ENCODE measurements around the gene RBP4. TPM values are rescaled to one million over a fixed set of nuclear protein-coding genes. Genes with fewer than 3 reads are reported as not detected.

The RBP4 gene
- total RNA-seq, 1 donor from 2014 or later: 18.6 TPM

- no peak overlapping the region for H3K4me3 ChIP-seq
- intact Hi-C loops (cut with DNase I): no loop called here
- no peak overlapping the region for H3K27ac ChIP-seq
- H3K27me3 ChIP-seq: peaks cover 12% of the 10 kb centered on the region
- no peaks in the 10 kb centered on the region for H3K9me3 ChIP-seq
- DNase-seq (no peak), ATAC-seq (no peak)
- H3K4me1 ChIP-seq: peaks cover 4% of the 10 kb centered on the region
- TF ChIP-seq, protein P1, sequence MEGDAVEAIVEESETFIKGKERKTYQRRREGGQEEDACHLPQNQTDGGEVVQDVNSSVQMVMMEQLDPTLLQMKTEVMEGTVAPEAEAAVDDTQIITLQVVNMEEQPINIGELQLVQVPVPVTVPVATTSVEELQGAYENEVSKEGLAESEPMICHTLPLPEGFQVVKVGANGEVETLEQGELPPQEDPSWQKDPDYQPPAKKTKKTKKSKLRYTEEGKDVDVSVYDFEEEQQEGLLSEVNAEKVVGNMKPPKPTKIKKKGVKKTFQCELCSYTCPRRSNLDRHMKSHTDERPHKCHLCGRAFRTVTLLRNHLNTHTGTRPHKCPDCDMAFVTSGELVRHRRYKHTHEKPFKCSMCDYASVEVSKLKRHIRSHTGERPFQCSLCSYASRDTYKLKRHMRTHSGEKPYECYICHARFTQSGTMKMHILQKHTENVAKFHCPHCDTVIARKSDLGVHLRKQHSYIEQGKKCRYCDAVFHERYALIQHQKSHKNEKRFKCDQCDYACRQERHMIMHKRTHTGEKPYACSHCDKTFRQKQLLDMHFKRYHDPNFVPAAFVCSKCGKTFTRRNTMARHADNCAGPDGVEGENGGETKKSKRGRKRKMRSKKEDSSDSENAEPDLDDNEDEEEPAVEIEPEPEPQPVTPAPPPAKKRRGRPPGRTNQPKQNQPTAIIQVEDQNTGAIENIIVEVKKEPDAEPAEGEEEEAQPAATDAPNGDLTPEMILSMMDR (IDR thresholded peaks at IDR 0.05): no peak
- H3K36me3 ChIP-seq: no peaks in the 10 kb centered on the region
Observed at GRCh38 chr10:93596539-93596938, 4.5 kb downstream of the RBP4 start.

DNA sequence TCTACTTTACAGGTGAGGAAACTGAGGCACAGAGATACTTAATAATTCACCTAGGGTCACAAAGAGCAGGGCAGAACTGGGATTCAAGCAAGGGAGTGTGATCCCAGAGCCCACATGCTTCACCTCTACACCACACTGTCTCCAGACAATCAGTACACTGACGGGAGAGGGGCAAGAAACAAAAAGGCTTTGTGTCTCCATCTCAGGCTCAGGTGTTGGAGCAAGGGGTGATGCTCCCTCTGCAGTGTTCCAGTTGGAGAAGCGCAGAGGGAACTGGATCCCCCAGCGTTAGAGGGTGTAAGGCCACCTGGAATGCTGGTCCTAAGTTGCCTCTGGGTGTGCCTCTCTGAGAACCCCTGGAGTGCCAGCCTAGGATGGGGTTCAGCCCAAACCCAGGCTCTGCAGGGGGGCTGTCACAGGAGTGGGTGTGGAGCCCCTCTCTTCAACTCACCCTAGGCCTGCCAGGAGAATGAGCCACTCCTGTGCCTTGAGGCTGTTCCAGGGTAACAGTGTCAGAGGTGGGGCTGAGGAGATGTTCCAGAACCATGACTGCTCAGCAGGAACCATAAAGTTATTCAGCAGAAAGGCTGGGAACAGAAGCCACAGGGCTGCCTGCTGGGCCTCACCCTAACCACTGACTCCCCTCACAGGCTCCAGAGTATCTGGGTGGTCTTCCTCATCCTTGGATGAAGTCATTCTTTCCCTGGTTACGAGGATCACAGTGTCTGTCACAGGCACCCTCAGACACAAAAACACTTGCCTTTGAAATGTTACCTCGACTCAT is 5.5 kb downstream of the RBP4 start:
- ATAC-seq (no peak), DNase-seq (no peak)
- intact Hi-C loops (cut with DNase I): no loop called here
- Histone ChIP-seq H3K27ac (no peak overlapping the region), H3K4me1 (no peaks in the 10 kb centered on the region), H3K36me3 (no peaks in the 10 kb centered on the region), H3K9me3 (no peaks in the 10 kb centered on the region), H3K27me3 (peaks cover 5% of the 10 kb centered on the region), H3K4me3 (no peak overlapping the region)
- TF ChIP-seq, protein P1 (IDR thresholded peaks at IDR 0.05): no peak

DNA sequence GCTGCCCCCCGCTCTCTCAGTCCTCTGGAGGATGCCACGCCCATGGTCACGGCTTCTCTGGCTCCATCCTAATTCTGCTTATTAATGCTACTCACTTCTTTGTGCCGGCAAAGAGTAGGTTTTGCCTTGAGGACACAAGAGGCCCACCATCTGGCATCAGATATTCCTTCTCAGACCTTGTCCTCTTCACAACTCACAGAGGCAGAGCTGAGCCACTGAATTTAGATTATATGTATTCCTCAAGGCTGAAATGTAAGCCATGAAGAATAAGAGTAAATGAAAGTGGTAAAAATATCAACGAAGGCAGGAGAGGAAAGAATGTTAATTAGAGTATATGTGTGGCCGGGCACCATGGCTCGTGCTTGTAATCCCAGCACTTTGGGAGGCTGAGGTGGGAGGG is 6.5 kb downstream of the RBP4 start:
- Histone ChIP-seq H3K9me3 (no peaks in the 10 kb centered on the region), H3K4me3 (no peak overlapping the region), H3K4me1 (no peaks in the 10 kb centered on the region), H3K36me3 (no peaks in the 10 kb centered on the region), H3K27ac (no peak overlapping the region), H3K27me3 (no peaks in the 10 kb centered on the region)
- ATAC-seq: no peak
- intact Hi-C loops (cut with DNase I): no loop called here
- no peak for DNase-seq
- TF ChIP-seq, protein P1 (IDR thresholded peaks at IDR 0.05): no peak

GRCh38 chr10:93593749-93594148 is 7.3 kb downstream of the RBP4 start:
- Histone ChIP-seq H3K9me3 (no peaks in the 10 kb centered on the region), H3K4me1 (no peaks in the 10 kb centered on the region), H3K36me3 (no peaks in the 10 kb centered on the region), H3K27ac (no peak overlapping the region), H3K27me3 (no peaks in the 10 kb centered on the region), H3K4me3 (no peak overlapping the region)
- ATAC-seq (no peak), DNase-seq (no peak)
- intact Hi-C loops (cut with DNase I): no loop called here
- TF ChIP-seq, protein P1 (IDR thresholded peaks at IDR 0.05): no peak

DNA sequence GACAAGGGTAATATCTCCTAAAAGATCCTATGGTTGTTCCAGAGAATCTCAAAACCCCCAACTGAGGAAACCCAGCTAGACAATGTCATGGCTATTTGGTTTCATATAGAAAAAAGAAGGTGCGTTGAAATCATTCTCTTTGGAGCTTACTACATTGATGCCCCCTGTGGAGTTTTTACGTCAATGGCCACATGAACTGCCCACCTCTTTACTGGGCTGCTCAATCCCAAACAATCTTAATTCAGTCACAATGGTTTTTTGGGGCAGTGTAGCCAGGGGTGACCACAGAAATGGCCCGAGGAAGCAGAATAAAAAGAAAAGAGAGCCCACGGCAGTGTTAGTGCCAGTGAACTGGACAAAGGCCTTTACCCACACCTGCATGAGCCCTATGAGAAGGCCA is 7.8 kb downstream of the RBP4 start:
- TF ChIP-seq, protein P1 (IDR thresholded peaks at IDR 0.05): no peak
- intact Hi-C loops (cut with DNase I): no loop called here
- Histone ChIP-seq H3K36me3 (no peaks in the 10 kb centered on the region), H3K27ac (no peak overlapping the region), H3K4me1 (no peaks in the 10 kb centered on the region), H3K27me3 (no peaks in the 10 kb centered on the region), H3K4me3 (no peak overlapping the region), H3K9me3 (no peaks in the 10 kb centered on the region)
- ATAC-seq (no peak), DNase-seq (no peak)

All from upper lobe of right lung (tissue), 1 donor.